Measurements from ENCODE around the gene CIRBP. TPM values are rescaled to one million over a fixed set of nuclear protein-coding genes. Genes with fewer than 3 reads are reported as not detected.
A peak's percentile ranks its signal among the peaks of the same experiment; 100 is the strongest.

The CIRBP gene
- total RNA-seq, 1 experiment from 2014 or later: 136 TPM

GRCh38 chr19:1220477-1220930 is 48.6 kb upstream of the CIRBP start:
- Histone ChIP-seq H3K9me2 (replicated peaks; ENCODE audit: low read length) (no peaks in the 10 kb centered on the region), H3K4me1 (ENCODE audit: insufficient read depth, low read length) (peaks cover 14% of the 10 kb centered on the region), H3K9me3 (ENCODE audit: low read length) (no peaks in the 10 kb centered on the region), H3K4me3 (ENCODE audit: low read length) (no peak overlapping the region), H3K27me3 (ENCODE audit: low read length) (no peaks in the 10 kb centered on the region), H3K9ac (ENCODE audit: low read length) (no peak overlapping the region), H3K4me2 (ENCODE audit: low read length) (no peak overlapping the region), H3K36me3 (ENCODE audit: low read depth, low read length) (no peaks in the 10 kb centered on the region), H3K27ac (ENCODE audit: low read length) (no peak overlapping the region), H3F3A (ENCODE audit: low read length, unreplicated experiment) (no peaks in the 10 kb centered on the region), H2AFZ (ENCODE audit: low read length) (no peak overlapping the region), H3K79me2 (ENCODE audit: low read length) (peaks cover 29% of the 10 kb centered on the region), H4K20me1 (ENCODE audit: low read length) (0 out of 2 replicates have a peak, but pooled peaks cover 2% of the 10 kb centered on the region)
- DNase-seq (no peak), ATAC-seq (no peak)
- no TSS peak for BruUV-seq (replicated peaks)
- CTCF ChIA-PET: no interaction called here
- POLR2A ChIA-PET (ENCODE audit: unreplicated experiment): no interaction called here
- intact Hi-C loops (cut with micrococcal nuclease): no loop called here
- TF ChIP-seq EZH2 (IDR thresholded peaks at IDR 0.05; ENCODE audit: low read length, unreplicated experiment) (no peak), CTCF (conservative IDR thresholded peaks at IDR 0.05; ENCODE audit: low read depth, low read length) (no peak), EZH2phosphoT487 (IDR thresholded peaks at IDR 0.05; ENCODE audit: borderline replicate concordance, low read length) (no peak)

- BruUV-seq (replicated peaks): no TSS peak
- intact Hi-C loops (cut with micrococcal nuclease): no loop called here
These were observed 47.9 kb upstream of the CIRBP start for GRCh38 chr19:1220976-1221903.

More at GRCh38 chr19:1220976-1221903, 47.9 kb upstream of the CIRBP start:
- Histone ChIP-seq H3K4me2 (ENCODE audit: low read length) (no peak overlapping the region), H3K36me3 (ENCODE audit: low read depth, low read length) (no peaks in the 10 kb centered on the region), H4K20me1 (ENCODE audit: low read length) (0 out of 2 replicates have a peak, but pooled peaks cover 2% of the 10 kb centered on the region), H3K4me3 (ENCODE audit: low read length) (no peak overlapping the region), H3K9ac (ENCODE audit: low read length) (no peak overlapping the region), H3F3A (ENCODE audit: low read length, unreplicated experiment) (no peaks in the 10 kb centered on the region), H3K27ac (ENCODE audit: low read length) (no peak overlapping the region), H3K27me3 (ENCODE audit: low read length) (no peaks in the 10 kb centered on the region), H2AFZ (ENCODE audit: low read length) (no peak overlapping the region), H3K9me2 (replicated peaks; ENCODE audit: low read length) (no peaks in the 10 kb centered on the region), H3K9me3 (ENCODE audit: low read length) (no peaks in the 10 kb centered on the region), H3K79me2 (ENCODE audit: low read length) (peaks cover 29% of the 10 kb centered on the region), H3K4me1 (ENCODE audit: insufficient read depth, low read length) (peaks cover 8% of the 10 kb centered on the region)
- ChIA-PET POLR2A (ENCODE audit: unreplicated experiment) (no interaction called here), CTCF (no interaction called here)
- TF ChIP-seq EZH2phosphoT487 (IDR thresholded peaks at IDR 0.05; ENCODE audit: borderline replicate concordance, low read length): no peak
- TF ChIP-seq EZH2 (IDR thresholded peaks at IDR 0.05; ENCODE audit: low read length, unreplicated experiment): no peak
- TF ChIP-seq CTCF (conservative IDR thresholded peaks at IDR 0.05; ENCODE audit: low read depth, low read length): peak; percentile 59
- DNase-seq (peak; percentile 27), ATAC-seq (peak; percentile 39; the same call in 1 of the 2 replicates)
